Motor neuron (in vitro differentiated cells): ENCODE data around the gene POU6F1. TPM values are rescaled to one million over a fixed set of nuclear protein-coding genes. Genes with fewer than 3 reads are reported as not detected.

Source experiments
- ATAC-seq, 8 experiments: fragments of 200-7000 bp; cut with Tn5 transposase; replicated peaks in 6 of 8; 2 replicates each; pipeline ENCODE4 v1.8.0; 2021; ENCODE audit warnings: mild to moderate bottlenecking in 8 of 8, moderate library complexity in 8 of 8
- H3K27ac ChIP-seq, 2 donors: fragments of 250-450 bp; sonication (Bioruptor Pico); 2 replicates each; pipeline ENCODE4 v1.9.0; 2021; ENCODE audit warnings: antibody characterized with exemption in 2 of 2, mild to moderate bottlenecking in 2 of 2, moderate library complexity in 1 of 2
- H3K4me1 ChIP-seq, 2 donors: fragments of 250-450 bp; sonication (Bioruptor Pico); replicated peaks in 1 of 2; 2 replicates each; pipeline ENCODE4 v1.6.1; 2021; ENCODE audit warnings: antibody characterized with exemption in 2 of 2, mild to moderate bottlenecking in 2 of 2, moderate library complexity in 1 of 2
- H3K4me3 ChIP-seq, 5 donors: fragments of 250-450 bp; sonication (Bioruptor Pico); 2 replicates each; pipeline ENCODE4 v1.9.0; 2021; ENCODE audit warnings: antibody characterized with exemption in 5 of 5, mild to moderate bottlenecking in 5 of 5, moderate library complexity in 4 of 5
- WGBS, 10 experiments: fragments of 450-650 bp; shearing (Covaris generic); methylation state at CpG; one replicate each; pipeline ENCODE4 v1.0.0; 2022; 5-methylcytosine and 5-hydroxymethylcytosine counted together
- in situ Hi-C, 9 experiments: fragments of 400-800 bp; cut with MboI; loops; one replicate each; pipeline ENCODE4 v1.15.0; 2021; ENCODE audit warnings: low sequenced_read_pairs in 9 of 9, low pct_unique_long_range_greater_than_20kb in 2 of 9; ENCODE audit not compliant: unreplicated experiment in 9 of 9
- total RNA-seq, 8 experiments: library from RNA; unstranded; fragments of 300-600 nt; gene quantifications; 2 replicates each; pipeline versions ENCODE4 v1.2.3 to v1.2.4, GENCODE V29; 2022

Gene POU6F1
- total RNA-seq, 8 experiments from 2014 or later, result 3.2 to 28.7 (median 6.0) TPM

- Histone ChIP-seq H3K4me3 (no peak overlapping the region), H3K4me1 (peaks cover 17 to 31% of the 10 kb centered on the region in 2 donors), H3K27ac (no peak overlapping the region)
- peak in 1 of 8 experiments; percentile 25 for ATAC-seq
- WGBS, 10 experiments, result 88 to 100% (median 89%) methylated on average over 1 to 9 of the region's 14 CpGs; no CpG with 5 or more reads in 5 of the 10 experiments
- in situ Hi-C loops, result no loop called here
Measured at GRCh38 chr12:51188359-51189051, 29.4 kb downstream of the POU6F1 start.

GRCh38 chr12:51187370-51187987 is 30.4 kb downstream of the POU6F1 start:
- Histone ChIP-seq H3K4me1 (peaks cover 19 to 35% of the 10 kb centered on the region in 2 donors), H3K4me3 (no peak overlapping the region), H3K27ac (no peak overlapping the region)
- WGBS, 10 experiments, result 0 to 70% (median 40%) methylated on average over 1 to 5 of the region's 5 CpGs; no CpG with 5 or more reads in 3 of the 10 experiments
- ATAC-seq, result peak in 5 of 8 experiments; percentile 10 to 48 (median 37)
- in situ Hi-C loops, result no loop called here

DNA sequence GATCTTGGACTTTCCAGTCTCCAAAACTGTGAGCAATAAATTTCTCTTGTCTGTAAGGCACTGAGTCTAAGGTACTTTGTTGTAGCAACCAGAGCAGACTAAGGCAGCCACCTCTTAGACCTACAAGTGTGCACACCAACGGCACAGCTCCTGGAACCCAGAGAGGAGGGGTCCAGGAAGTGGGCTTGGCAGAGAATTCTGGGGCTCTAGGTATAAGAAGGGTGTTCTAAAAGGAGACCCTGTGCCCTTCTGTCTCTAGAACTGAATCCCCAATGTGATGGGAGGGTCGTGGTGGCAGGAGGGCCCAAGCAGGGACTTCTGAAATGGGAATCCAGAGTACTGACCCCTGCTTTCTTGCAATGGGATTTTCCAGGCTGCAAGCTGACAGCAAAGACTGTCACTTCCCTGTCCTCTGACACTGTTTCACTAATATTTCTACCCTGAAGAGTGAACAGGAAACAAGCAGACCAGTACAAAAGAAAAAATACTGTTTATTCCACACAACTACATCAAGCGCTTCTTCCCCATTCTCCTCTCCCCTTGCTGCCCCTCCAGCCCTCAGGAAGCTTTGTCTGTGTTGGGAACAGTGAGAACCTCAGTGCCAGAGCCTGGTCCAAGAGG is 31.3 kb downstream of the POU6F1 start:
- H3K27ac ChIP-seq, result no peak overlapping the region
- 35 to 79% (median 56%) methylated on average over 1 to 3 of the region's 3 CpGs; no CpG with 5 or more reads in 5 of the 10 experiments for WGBS, 10 experiments
- no peak overlapping the region for H3K4me3 ChIP-seq
- no peak for ATAC-seq
- in situ Hi-C loops, result no loop called here
- H3K4me1 ChIP-seq, result peaks cover 19 to 35% of the 10 kb centered on the region in 2 donors

DNA sequence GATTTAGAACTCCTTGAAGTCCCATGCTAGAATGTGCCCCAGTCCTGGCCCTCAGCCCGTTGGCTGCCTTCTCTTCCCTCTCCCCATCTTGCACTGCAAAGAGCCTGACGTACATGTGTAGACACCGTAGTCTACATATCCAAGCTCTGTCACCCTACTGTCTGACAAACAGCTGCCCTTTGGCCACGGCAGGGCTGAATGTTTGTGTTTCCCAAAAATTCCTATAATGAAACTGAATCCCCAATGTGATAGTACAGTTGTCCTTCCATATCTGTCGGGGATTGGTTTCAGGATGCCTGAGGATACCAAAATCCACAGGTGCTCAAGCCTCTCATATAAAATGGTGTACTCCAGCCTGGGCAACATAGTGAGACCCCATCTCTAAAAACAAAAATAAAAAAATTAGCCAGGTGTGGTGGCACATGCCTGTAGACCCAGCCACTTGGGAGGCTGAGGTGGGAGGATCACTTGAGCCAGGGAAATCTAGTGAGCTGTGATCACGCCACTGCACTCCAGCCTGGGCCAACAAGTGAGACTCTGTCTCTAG is 32.6 kb downstream of the POU6F1 start:
- H3K4me1 ChIP-seq, result peaks cover 19 to 35% of the 10 kb centered on the region in 2 donors
- no peak for ATAC-seq
- in situ Hi-C loops, result no loop called here
- H3K27ac ChIP-seq, result no peak overlapping the region
- WGBS, 10 experiments, result 83 to 100% (median 93%) methylated on average over 1 to 5 of the region's 6 CpGs; no CpG with 5 or more reads in 3 of the 10 experiments
- no peak overlapping the region for H3K4me3 ChIP-seq

DNA sequence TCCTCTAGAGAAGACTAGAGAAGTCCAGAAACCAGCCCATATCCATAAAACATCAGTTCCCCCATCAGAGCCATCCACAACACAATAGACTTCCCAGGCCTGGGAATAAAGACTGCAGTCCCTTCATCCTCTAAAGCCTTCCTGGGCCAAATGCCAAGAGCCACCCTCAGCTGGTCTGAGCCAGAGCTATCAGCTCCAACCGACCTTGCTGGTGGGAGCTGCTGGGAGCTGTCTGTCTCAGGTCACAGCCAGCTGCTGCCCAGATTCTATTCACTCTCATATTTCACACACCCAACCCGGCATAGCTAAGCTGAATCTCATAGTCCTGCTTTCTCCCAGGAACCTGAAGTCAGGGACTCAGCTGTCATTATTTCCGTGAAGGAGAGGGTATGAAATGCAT is 34.0 kb downstream of the POU6F1 start:
- H3K27ac ChIP-seq, result peak overlapping the region; percentile 49 to 66
- WGBS, 10 experiments, result 10 to 63% (median 29%) methylated on average over 1 to 3 of the region's 3 CpGs; no CpG with 5 or more reads in 4 of the 10 experiments
- peak; percentile 77 to 98 (median 90) for ATAC-seq
- H3K4me1 ChIP-seq, result peaks cover 19 to 35% of the 10 kb centered on the region in 2 donors
- H3K4me3 ChIP-seq, result no peak overlapping the region
- in situ Hi-C loops, result no loop called here

GRCh38 chr12:51183349-51183748 is 34.5 kb downstream of the POU6F1 start:
- in situ Hi-C loops, result no loop called here
- Histone ChIP-seq H3K4me1 (peaks cover 19 to 35% of the 10 kb centered on the region in 2 donors), H3K4me3 (no peak overlapping the region), H3K27ac (peak overlapping the region; percentile 49 to 66)
- 0 to 100% (median 56%) methylated on average over 1 to 3 of the region's 3 CpGs; no CpG with 5 or more reads in 2 of the 10 experiments for WGBS, 10 experiments
- no peak for ATAC-seq

DNA sequence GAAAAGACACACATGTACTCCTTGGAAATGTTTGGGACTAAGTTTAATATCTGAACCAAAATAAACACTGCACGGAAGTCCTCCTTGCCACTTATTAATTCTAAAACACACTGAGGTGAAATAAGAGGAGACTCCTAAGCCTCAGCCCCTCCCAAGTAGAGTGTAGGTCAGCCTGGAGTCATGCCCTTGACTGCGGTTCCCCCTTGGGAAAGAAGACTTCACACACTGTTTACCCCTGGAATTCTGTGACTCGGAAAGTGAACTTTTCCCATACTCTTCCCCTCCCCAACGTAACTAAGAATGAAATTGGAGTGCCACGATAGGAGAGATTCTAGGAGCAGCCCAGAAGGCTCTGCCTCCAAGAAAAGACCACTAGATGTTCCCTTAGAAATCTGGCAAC is 36.3 kb downstream of the POU6F1 start:
- 53 to 96% (median 79%) methylated on average over 1 to 5 of the region's 5 CpGs; no CpG with 5 or more reads in 2 of the 10 experiments for WGBS, 10 experiments
- peaks cover 10 to 20% of the 10 kb centered on the region in 2 donors for H3K4me1 ChIP-seq
- H3K4me3 ChIP-seq, result no peak overlapping the region
- H3K27ac ChIP-seq, result no peak overlapping the region
- ATAC-seq, result no peak
- in situ Hi-C loops, result no loop called here

GRCh38 chr12:51177897-51178296 is 40.0 kb downstream of the POU6F1 start:
- Histone ChIP-seq H3K4me1 (no peaks in the 10 kb centered on the region), H3K4me3 (no peak overlapping the region), H3K27ac (no peak overlapping the region)
- 33 to 100% (median 86%) methylated on average over 1 to 2 of the region's 2 CpGs; no CpG with 5 or more reads in 2 of the 10 experiments for WGBS, 10 experiments
- ATAC-seq, result no peak
- in situ Hi-C loops, result no loop called here

- peaks cover 4 to 7% of the 10 kb centered on the region in 2 donors for H3K4me1 ChIP-seq
- H3K27ac ChIP-seq, result no peak overlapping the region
- 44 to 100% (median 83%) methylated on average over 1 of the region's 1 CpG; no CpG with 5 or more reads in 5 of the 10 experiments for WGBS, 10 experiments
- ATAC-seq, result no peak
- in situ Hi-C loops, result no loop called here
- no peak overlapping the region for H3K4me3 ChIP-seq
Measured at GRCh38 chr12:51174501-51174900, 43.4 kb downstream of the POU6F1 start.

- Histone ChIP-seq H3K4me3 (peak within 1 kb of the TSS; percentile 52 to 77 (median 57)), H3K4me1 (peaks cover 4 to 7% of the 10 kb centered on the region in 2 donors), H3K27ac (peak within 1 kb of the TSS; percentile 99 to 100)
- in situ Hi-C loops, result no loop called here
- peak; percentile 92 to 95 (median 94) for ATAC-seq
- WGBS, 10 experiments, result 0 to 9% (median 0%) methylated on average over 1 to 22 of the region's 58 CpGs; no CpG with 5 or more reads in 3 of the 10 experiments
Measured at GRCh38 chr12:51172515-51173431, 45.1 kb downstream of the POU6F1 start, which contains the start of gene TFCP2. Gene TFCP2, minus strand, starts transcription at chr12:51173135. Its CDS starts 713 bp downstream, at chr12:51172422.

- peak; percentile 3 to 14 (median 10) for ATAC-seq
- WGBS, 10 experiments, result 2 to 17% (median 8%) methylated on average over 2 to 12 of the region's 16 CpGs; no CpG with 5 or more reads in 1 of the 10 experiments
- Histone ChIP-seq H3K27ac (peak overlapping the region; percentile 99 to 100), H3K4me3 (peak overlapping the region; percentile 52 to 77 (median 57)), H3K4me1 (peaks cover 4 to 7% of the 10 kb centered on the region in 2 donors)
- in situ Hi-C loops, result no loop called here
Measured at GRCh38 chr12:51171884-51172514, 45.9 kb downstream of the POU6F1 start.
